ENCODE measurements around the gene DDX51.

- TF ChIP-seq GRHL1 (CRISPR knock-in tag; conservative IDR thresholded peaks at IDR 0.05) (no peak), STAG1 (CRISPR knock-in tag; IDR thresholded peaks at IDR 0.05) (no peak), MBD4 (IDR thresholded peaks at IDR 0.05; ENCODE audit: borderline replicate concordance, low read length) (no peak), ZBTB1 (CRISPR knock-in tag; IDR thresholded peaks at IDR 0.05; ENCODE audit: borderline replicate concordance) (no peak), ZNF331 (CRISPR knock-in tag; IDR thresholded peaks at IDR 0.05) (no peak), EHMT2 (IDR thresholded peaks at IDR 0.05; ENCODE audit: borderline replicate concordance, low read depth, low read length) (no peak), ZNF7 (CRISPR knock-in tag; IDR thresholded peaks at IDR 0.05) (no peak)
Measured at GRCh38 chr12:132159555-132160003, 15.5 kb upstream of the DDX51 start.
